Frontal cortex (tissue), 4 donors: ENCODE results near the gene GBX1. TPM values are rescaled to one million over a fixed set of nuclear protein-coding genes. Genes with fewer than 3 reads are reported as not detected.

Source experiments
- DNase-seq, 2 donors: peaks; one replicate each; pipeline ENCODE4 v3.0.0; 2012; ENCODE audit warnings: low spot score in 2 of 2
- FAIRE-seq: peaks from 2 replicates; lab custom pipeline; 2012; peaks lifted over from hg19 to GRCh38; lab: Jason Lieb, UNC
- total RNA-seq: library from RNA; depleted of rRNA; stranded (reverse); fragments of >200 nt; gene quantifications from one replicate; pipeline ENCODE4 v1.2.3, GENCODE V29; 2014
- donor health status: control.
- donor health status: control.
- donor health status: control.

Gene GBX1
- total RNA-seq, 1 donor from 2014 or later = 0.41 TPM

DNA sequence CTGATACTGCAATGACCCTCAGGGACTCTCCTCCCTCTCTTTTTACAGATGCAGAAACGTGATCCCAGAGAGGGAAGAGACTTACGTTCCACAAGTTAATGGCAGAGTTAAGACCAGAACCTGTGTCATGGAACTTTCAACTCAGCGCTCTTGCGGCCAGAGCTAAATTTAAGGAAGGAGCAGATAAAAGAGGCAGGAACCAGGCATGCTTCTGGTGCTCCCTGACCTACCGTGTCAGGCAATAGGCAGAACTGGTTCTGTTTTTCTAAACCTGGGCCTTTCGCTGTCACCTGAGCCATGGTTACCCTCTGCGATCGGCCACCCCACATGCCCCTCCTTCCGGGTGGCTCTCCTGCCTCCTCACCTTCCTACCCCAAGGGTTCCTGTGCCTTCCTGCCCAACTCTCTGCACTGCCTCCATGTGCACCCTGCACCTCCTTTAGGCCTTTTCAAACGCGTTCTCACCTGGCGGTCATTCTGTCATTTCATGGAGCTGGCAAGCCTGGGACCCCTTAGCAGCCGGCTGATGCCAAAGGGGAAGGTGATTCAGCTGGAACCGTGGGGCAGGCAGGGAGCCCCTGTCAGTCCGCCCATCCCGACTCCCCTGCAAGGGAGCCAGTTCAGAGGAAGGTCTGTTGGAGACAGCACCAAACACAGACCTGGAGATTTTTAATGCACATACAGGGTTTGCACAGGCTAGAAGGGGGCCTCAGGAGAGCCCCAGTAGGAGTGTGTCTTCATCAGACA lies 7.7 kb upstream of the GBX1 start:
- FAIRE-seq = no peak

DNA sequence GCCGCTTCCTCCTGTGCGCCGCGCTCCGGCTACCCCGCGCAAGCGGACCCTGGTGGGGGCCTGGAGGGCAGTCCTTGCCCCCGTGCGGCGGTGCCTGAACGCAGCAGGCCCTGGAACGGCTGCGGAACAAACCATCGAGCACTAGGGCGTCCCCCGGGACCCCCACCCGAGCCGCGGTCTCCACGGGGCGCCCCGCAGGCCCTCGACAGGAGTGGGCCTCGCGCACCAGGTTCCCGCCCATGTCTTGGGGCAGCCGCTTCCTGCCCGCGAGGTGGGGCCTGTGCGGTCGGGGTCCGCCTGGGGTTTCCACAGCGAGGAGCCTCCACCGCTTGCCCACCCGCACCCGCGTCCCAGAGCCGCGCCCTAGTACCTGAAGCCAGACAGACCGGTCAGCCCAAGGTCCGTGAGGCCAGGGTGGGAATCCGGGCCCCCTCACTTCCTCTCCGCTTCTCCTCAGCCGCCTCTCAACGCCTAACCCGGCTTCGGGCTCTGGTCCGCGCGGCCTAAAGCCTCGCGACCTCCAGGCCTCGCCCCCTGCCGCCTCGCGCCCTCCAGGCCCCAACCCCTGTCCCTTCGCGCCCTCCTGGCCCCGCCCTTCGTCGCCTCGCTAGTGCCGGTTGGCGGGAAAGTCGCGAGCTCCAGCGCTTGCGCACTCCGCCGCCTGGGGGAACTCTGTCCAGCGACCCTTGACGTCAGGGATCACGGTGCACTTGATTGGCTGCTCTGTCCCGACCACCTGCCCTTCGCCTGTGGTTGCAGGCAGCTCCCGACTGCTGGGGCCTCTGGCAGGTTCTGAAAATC lies 7.0 kb upstream of the GBX1 start:
- peak in 1 of 2 donors; percentile 70 for DNase-seq
- no peak for FAIRE-seq

More for the DNA sequence above, 7.7 kb upstream of the GBX1 start:
- no peak for DNase-seq

DNA sequence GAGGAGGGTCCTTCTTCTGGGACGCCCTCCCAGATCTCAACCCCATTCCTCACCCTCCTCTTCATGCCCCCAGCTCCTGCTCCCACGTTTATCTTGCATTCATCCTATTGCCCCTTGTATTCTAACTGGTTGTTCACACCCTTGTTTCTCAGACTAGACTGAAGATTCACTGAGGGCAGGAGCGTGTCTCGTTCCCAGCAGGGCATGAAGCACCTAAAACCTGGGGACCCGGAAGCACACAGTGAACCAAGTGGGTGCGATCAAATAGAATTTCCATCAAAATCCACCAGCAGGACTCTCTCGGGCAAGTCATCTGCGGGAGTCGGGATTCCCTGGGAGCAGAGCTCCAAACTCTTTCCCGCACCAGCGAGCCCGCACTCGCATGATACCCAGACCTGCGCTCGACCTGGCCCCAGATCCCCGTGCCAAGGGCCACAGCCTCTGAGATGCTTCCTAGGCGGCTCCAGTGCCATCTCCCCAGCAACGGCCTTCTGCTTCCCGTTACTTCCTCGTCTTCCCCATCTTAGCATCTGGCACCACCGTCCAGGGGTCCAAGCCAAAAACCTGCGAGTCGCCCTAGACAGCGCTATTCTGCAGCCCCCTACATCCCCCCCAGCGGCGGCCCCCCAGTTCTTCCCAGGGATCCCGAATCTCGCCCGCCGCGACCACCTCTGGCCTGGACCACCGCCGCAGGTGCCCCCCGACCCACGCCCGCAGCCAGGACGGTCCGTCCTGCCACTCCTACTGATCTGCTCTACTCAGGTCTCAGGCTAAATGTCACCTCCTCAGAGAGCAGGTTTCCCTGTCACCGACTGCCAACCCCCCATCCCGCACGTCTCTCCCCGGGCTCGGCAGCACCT lies 6.1 kb upstream of the GBX1 start:
- DNase-seq = peak in 1 of 2 donors; percentile 22

DNA sequence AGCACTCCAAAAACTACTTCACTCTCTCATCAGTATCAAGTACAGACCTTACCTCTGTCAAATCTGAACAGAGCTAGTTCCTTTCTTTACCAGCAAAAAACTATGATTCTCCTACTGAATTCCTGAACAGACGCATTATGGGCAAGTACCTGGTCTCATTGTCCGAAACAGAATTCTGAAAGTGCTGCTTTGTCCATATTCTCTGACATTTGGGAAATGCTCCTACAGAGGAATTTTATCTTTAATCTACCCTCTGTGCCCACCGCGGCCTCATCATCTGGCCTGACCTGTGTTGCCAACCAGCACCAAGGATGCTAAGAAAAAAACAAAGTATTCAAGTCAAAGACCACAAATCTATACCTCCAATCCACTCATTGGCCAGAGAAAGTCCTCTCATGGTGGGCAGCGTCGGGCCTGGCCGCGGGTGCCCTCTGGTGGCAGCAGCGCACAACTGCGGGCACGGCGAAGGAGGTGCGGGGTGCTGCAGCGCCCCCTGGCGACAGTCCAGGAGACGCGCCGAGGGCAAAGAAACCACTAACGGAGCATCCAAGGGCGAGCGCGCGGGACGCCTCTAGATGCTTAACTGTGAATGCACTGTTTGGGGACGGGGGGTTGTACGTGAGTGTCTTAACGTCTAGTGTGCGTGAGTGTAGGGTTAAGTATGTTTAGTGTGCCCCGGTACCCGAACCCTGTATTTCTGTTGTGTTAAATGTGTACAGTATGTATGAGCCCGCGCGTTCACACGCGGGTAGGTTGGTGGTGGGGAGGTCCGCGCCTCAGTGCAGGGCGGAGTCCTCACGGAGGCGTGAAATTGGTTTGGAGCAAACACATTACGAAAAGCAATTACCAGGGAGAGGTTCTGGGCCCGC lies 5.0 kb upstream of the GBX1 start:
- DNase-seq (peak; percentile 92 to 94), FAIRE-seq (no peak)

More for the DNA sequence above, 6.1 kb upstream of the GBX1 start:
- no peak for FAIRE-seq

DNA sequence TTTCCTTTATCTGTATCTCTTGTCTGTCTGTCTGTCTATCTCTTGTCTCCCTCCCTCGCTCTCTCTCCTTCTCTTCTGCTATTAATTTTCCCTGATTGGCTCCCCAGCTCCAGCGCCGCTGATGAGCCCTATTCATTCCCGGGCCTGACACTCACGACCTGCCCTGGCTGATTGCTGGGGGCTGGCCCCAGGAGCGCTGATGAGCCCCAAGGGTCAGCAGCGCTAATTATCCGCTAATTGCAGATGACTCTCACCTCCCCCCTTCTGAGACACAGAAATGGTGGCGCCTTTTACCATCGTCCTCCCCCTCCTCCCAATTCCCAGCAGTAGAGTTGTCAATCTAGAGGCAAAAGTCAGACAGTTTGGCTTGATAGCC lies 1.3 kb upstream of the GBX1 start:
- FAIRE-seq (no peak), DNase-seq (no peak)

DNA sequence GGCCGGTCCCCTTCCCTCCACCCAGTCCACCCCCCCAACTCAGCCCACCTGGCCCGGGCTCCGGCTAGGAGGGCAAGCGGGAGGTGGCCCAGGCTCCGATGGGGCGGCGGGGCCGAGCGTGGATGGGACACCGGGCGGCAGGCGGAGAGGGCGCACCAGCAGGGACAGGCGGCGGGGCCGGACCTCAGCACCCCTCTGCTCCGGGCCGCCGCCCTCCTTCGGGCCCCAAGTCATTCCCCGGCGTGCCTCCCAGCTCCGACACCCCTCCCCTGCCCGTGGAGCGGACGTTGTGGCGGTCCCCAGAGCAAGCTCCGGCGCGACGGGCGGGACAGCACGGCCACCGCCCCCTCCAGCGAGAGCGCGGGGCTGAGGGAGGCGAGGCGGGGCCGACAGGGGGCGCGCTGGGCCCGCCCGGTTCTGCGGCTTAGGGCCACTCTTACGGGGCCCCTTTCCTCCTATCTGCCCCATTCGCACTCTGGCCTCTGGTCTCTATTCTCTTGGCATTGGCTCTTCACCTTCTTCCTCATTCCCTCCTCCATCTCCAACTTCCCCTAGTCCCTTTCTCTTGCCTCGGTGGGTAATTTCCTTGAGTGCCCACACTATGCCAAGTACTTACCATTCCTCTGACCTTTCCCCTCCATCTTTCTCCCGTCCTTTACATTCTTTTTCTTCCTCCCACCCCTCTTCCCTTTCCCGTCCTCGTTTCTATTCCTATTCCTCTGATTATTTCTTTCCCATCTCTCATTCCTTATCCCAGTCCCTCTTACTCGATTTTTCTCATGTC lies 701 bp upstream of the GBX1 start:
- FAIRE-seq = no peak
- DNase-seq = peak; percentile 65 to 69

DNA sequence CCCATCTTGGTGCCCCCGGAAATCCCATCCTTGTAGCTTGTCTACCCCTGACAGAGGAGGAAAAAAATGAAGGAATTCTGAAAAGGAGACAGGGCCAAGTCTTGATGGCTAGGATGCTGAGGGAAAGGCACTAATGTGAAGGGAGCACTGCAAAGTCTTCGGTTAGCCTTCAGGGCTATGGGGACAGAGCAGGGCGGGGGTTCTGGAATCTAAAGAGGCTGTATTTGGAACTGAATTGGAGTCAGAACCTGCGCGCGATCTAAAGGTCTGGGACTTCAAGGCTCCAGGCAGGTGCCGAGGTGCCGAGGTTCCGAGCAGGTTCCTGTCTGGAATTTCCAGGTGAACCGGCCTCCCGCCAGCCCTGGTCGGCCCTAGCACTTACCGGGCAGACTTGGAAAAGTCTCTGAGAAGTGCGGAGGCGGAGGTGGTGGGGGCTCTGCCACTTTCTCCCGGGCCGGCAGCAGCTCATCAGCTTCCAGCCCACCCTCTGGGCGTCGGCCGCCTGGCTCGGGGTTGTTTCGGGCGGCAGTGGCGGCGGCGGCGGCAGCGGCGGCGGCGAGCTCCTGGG lies 781 bp downstream of the GBX1 start:
- FAIRE-seq = no peak
- DNase-seq = no peak

DNA sequence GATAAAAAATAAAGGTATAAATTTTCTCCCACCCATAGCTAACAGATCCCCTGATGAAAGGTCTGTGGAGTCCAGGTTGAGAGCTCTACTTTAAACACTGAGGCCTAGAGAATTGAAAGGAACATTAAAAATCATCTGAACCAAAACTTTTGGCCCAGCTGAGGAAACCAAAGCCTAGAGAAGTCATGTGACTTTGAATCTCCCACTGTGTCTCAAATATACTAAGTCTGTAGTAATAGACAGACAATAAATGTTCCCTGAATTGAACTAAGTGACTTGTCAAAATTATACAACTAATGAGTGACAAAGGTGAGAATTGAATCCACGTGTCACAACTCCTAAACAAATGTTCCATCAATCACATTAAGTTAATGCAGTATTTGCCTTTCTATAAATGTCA lies 5.7 kb downstream of the GBX1 start:
- FAIRE-seq (no peak), DNase-seq (no peak)

DNA sequence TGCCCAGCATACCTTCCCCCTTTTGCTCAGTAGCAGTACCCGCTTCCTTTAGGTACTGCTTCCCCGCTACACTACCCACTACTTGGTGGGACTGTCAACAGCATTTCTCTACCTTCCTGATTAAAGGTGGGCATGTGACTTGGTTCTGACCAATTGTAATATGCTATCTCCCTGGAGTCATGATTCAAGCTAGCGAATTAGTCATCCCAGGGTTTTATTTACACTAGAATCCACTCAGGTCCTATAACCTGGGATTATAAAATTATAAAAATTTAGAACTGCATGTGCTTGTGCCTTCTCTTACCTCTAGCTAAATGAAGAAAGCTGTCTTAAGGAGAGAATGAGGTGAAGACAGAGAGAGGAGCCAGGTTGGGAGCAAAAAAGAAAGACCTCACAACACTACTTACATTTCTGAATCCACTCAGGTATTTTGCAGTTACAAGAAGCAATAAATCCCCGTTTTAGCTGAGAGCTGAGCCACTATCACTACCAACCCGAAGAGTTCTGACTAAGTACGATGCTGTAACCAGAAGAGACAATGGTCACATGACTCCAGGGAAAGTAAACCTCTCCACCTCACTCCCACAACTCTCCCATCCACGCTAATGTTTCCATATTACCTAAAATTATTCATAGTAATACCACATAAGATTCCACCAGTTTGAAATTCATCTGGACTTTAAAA lies 9.7 kb downstream of the GBX1 start:
- DNase-seq = no peak
- FAIRE-seq = no peak

DNA sequence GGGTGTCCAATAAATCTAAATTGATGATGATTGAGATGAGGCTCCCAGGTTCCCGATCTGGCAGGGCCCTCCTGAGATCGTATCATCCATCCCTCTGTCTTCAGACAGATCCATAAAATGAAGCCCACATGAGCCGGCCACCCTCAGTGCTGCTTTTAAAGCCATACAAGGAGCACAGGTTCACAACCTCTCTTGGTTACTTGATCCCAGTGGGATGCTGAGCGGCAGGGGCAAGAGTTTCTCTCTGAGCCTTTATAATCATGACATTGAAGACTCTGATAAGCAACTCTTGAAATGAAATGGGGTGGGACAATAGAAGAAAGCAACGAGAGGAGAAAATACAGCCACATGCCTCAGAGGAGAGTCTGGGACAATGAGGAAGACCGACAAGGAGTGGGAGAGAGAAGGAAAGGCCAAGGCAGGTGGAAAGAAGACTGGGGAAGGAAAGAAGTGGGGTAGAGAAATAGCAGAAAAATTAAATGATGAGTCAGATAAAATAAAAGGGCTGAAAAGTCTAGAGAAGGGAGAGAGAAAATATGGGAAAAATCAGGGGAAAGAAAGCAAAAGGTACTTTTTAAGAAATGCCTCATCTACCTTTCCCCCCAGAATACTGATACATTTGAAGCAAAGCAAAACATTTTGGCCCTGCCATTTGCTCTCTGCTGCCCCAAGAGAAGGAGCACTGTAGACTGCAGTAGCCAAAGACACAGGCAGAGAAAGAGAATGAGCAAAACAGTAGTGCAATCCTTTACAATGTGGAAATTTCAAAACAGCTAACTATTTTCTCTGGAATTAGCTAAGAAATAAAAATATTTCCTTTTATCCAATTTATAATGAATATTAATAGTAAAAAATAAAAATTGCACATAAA lies 14.6 kb downstream of the GBX1 start:
- no peak for DNase-seq

DNA sequence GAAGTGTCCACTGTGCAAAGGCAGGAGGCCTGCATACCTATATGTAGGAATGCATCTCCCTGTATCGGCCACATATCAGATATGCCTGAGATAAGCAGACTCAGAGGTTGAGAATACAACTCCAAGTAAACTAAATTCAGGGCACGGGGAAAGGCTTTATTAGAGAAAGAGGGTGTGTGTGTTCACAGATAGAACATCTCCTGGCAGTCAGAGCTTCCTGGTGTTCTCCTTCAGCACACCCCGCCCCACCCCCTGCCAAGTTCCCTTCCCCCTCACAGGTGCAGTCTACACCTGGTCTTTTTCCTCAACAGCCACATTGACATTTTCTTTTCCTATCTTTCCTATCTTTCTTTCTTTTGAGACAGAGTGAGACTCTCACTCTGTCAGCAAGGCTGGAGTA lies 17.1 kb downstream of the GBX1 start:
- DNase-seq (no peak), FAIRE-seq (no peak)

More for the DNA sequence above, 14.6 kb downstream of the GBX1 start:
- FAIRE-seq = no peak

DNA sequence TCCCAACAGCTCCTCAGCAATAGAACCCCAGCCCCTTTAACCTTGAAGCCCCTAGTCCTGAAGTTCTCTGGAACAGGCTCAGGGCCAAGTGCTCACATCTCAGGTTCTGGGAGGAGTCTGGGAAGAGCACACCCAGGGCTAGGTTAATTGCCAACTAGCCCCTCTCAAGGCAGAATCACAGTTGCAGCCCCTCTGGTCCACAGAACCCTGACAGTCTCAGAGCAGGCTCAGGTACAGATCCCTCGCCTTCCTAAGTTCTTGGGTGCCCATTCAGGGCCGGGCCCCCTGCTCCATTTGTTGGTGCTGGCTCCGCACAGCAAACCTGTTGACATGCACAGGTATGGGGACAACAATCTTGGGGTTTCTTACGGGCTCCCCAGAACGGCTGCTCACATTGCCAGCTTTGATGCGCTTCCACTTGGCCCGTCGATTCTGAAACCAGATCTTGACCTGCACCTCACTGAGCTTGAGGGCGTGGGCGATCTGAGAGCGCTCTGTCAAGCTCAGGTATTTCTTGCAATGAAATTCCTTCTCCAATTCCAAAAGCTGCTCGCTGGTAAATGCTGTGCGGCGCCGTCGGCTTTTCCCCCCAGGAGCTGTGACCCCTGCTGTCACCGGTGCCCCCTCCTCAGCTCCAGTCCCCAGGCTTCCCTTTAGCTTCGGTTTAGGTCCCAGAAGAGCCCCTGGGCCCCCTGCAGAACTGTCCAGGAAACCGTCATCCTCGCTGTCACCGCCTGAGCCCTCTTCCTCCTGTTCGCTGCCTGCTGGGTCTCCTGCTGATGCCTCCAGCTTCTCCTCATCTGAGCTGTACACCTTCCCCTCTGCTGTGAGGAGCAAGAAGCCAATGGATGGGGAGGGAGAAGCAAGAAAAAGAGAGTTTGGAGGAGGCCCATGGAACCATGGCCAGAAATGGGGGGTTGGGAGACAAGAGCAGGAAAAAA lies 18.9 kb downstream of the GBX1 start:
- DNase-seq (no peak), FAIRE-seq (no peak)

DNA sequence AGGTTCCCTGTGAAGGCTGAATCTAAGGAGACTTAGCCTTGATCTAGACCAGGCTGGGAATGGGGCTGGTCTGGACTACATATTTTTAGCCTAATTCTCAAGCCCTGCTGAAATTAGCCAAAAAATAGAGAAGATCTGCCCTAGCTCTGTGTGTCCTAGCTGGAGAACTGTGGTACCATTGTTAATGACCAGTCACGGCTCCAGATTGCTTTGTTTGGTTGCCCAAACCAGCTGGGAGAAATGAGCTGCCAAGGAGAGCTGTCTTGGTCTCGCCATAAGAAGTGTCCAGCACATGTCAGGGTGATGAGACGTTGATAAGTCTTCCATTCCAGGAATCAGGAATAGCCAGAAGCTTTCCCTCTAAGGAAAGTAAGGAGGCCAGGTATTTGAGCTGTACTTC lies 20.7 kb downstream of the GBX1 start:
- DNase-seq = peak in 1 of 2 donors; percentile 26
- no peak for FAIRE-seq

DNA sequence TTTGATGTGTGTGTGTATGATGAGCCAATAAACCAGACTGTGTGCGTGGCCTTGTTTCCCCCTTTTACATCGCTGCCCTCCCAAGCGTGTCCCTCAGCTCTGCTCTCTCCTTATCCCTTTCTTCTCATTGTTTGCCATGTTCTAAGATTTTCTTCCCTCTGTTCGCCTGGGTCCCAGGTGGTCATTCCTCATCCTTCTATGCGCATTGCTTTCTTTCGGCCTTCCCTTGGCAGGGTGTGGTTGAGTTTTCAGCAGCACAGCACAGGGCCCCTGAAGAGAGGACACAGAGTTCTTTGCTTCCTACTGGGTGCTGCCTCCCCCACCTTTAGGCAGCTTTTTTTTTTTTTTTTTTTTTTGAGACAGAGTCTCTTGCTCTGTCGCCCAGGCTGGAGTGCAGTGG lies 23.1 kb downstream of the GBX1 start:
- DNase-seq (no peak), FAIRE-seq (no peak)

DNA sequence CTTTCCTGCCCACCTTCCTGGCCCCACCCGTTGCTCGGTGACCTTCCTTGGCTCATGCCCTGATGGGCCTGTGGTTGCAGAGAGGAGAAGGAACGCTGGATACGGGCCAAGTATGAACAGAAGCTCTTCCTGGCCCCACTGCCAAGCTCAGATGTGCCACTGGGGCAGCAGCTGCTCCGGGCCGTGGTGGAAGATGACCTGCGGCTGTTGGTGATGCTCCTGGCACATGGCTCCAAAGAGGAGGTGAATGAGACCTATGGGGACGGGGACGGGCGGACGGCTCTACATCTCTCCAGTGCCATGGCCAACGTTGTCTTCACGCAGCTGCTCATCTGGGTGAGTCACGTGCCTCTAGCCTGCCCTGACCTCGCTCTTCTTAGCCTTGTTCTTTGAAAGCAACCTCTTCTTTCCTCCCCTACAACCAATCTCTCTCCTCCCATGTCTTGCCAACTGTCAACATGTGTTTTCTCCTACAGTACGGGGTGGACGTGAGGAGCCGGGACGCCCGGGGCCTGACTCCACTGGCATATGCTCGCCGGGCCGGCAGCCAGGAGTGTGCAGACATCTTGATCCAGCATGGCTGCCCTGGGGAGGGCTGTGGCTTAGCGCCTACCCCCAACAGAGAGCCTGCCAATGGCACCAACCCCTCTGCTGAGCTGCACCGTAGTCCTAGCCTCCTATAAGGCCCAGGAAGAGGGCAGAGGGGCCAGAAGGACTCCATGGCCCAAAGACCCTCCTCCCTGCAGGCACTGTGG lies 24.1 kb downstream of the GBX1 start:
- FAIRE-seq (no peak), DNase-seq (no peak)
